HG02763 (cell line): Measurements from ENCODE around the gene BCDIN3D.
"Not testable (repeated sequence)": the region's sequence is repeated elsewhere in the genome, so short reads cannot be mapped to it uniquely, and the experiment has no call there.

ENCODE experiments used
- ATAC-seq: cut with Tn5 transposase; IDR thresholded peaks from one replicate; pipeline ENCODE4 v1.9.1; 2021; ENCODE audit warnings: mild to moderate bottlenecking, moderate library complexity; ENCODE audit not compliant: unreplicated experiment

The BCDIN3D gene

GRCh38 chr12:49877066-49877465 is 34.2 kb upstream of the BCDIN3D start:
- no peak for ATAC-seq

DNA sequence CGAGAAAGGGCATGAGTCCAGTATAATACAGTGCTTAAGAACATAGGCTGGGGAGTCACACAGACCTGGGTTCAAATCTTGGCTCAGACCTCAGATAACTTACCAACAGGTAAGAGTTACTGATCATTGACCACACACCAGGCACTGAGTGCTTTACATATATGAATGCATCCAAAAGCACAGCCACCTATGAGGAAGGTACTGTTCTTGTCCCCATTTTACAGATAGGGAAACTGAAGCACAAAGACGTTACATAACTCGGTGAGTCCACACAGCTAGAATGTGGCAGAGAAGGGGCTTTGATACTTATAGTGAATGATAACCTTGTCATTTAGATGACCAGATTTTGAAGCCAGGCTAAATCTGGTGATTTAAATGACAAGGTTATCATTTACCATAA is 33.2 kb upstream of the BCDIN3D start:
- ATAC-seq: no peak

- no peak for ATAC-seq
These were observed 32.3 kb upstream of the BCDIN3D start for GRCh38 chr12:49875115-49875720.

DNA sequence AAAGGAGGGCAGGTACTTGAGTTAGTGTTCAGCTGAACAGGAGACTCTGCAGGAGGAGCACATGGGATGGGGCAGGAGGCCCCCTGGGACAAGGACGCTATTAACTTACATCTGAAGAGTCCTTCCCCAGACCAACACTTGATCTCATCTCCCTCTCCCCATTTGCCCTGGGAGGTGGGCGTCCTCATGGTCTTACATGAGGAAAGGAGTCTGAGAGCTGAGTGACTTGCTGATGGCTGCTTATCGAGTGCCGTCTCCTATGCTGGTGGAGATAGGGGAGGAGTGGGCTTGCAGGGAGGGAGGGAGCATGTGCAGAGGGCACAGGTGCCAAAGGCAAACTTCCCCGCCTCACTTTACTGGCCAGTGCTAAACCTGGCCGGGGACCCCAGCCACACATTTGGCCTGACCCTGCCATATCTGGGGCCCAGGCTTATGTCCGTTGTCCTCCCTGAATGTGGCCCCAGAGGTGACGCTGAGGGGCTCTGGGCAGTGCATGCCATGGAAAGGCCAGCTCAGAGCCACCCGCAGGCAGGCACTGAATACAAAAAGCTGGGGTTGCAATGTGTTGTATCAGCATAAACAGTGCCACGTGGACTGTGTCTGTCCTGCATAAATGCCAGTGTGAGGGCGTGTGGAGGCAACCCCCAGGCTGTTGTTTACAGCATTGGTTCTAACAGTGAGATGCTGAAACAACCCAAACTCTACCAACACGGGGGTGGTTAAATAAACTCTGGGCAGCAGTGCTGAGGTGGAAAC is 31.4 kb upstream of the BCDIN3D start:
- ATAC-seq: no peak

- no peak for ATAC-seq
These were observed 30.5 kb upstream of the BCDIN3D start for GRCh38 chr12:49873361-49873934.

GRCh38 chr12:49872781-49873181 is 29.9 kb upstream of the BCDIN3D start:
- ATAC-seq: no peak

DNA sequence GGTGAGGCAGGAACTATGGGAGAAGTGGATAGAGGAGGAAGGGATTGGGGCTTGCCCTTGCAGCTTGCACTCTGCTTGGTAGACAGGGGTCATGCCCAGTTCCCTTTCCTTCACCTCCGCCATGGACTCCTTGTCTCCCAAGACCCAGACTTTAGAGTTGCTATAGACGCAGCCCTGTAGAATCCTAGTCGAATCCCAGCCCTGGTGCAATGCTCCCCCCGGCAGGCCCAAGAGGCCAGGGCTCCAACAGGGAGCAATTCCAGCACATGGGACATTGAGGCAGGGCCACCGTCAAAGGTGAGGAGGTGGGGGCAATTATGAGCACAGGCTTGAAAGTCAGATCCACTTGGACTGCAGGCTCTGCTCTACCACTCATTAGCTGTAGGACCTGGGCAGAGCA is 29.5 kb upstream of the BCDIN3D start:
- ATAC-seq: no peak

GRCh38 chr12:49871811-49872251 is 28.9 kb upstream of the BCDIN3D start:
- not testable (repeated sequence) for ATAC-seq

GRCh38 chr12:49871263-49871561 is 28.3 kb upstream of the BCDIN3D start:
- ATAC-seq: no peak

GRCh38 chr12:49870501-49871262 is 27.8 kb upstream of the BCDIN3D start:
- ATAC-seq: no peak

GRCh38 chr12:49869816-49870500 is 27.1 kb upstream of the BCDIN3D start:
- no peak for ATAC-seq

DNA sequence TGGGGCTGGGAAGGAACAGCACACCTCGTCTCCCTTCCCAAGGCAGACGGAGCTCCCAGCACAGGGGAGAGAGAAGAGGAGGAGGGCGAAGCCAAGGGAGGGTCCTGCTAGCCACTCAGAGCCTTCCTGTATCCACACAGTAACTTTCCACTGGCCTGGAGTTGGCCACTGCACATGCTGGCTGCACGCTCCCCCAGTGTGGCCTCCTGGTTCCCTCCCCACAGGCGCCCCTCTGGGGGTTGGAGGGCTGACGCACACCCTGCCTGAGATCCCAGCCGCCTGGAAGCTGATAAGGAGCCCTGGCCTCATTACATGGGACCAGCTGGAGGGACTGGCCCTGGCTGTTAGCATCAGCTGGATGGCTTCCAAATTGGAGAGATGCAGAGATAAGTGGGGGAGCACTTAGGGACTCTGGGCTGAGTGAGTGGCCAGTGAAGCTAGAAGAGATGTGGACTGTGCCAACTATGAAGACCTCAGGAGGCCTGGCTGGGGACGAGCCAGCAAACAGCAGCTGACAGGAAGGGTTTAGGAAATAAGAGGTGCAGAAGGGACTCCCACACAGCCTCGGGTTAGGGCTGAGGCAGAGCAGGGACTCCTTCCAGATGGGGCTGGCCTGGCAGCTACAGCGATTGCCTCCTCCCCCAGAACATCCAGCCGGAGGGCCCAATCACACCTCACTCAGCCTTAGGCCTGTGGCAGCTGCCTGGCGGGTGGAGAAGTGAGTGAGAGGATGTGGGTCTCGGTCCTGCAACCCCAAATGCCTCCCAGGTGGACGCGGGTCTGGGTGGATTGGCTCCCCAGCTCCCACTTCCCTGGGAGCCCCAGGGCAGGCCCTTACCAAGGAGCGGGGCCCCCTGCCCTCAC is 26.3 kb upstream of the BCDIN3D start:
- ATAC-seq: no peak

GRCh38 chr12:49868449-49868848 is 25.5 kb upstream of the BCDIN3D start:
- no peak for ATAC-seq

DNA sequence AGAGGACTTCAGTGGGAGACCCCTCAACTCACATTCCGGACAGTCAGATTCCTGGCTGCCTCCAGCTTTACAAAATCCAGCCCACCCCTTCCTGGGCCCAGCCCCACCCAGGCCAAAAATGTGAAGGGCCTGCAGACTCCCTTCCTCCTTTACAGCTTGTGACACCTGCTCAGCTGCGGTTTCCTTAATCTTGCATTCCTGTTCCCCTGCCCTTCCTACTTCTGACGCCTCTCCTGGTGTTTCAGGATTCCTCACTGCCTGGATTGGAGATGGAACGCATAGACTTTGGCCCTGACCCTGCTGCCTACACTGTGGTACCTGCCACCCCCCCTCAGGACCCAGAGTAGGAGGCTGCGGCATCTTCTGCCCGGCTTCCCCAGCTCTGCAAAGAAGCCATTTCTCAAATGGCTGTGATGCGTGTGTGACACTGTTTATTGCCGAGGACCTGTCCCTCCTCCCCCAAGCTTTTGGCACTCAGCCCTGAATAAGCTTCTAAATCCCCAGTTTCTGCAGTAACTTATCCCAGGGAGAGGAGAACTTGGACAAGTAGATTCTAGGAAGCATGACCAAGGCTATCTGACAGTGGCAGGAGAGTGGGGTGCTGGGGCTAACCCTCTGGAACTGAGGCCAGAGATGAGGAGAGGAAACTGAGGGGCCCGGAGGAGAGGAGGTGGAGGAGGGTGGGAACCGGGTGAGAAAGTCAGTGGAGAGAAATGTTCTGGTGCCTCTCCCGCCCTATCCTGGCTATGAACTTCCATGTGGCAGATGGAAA is 24.9 kb upstream of the BCDIN3D start:
- ATAC-seq: no peak

DNA sequence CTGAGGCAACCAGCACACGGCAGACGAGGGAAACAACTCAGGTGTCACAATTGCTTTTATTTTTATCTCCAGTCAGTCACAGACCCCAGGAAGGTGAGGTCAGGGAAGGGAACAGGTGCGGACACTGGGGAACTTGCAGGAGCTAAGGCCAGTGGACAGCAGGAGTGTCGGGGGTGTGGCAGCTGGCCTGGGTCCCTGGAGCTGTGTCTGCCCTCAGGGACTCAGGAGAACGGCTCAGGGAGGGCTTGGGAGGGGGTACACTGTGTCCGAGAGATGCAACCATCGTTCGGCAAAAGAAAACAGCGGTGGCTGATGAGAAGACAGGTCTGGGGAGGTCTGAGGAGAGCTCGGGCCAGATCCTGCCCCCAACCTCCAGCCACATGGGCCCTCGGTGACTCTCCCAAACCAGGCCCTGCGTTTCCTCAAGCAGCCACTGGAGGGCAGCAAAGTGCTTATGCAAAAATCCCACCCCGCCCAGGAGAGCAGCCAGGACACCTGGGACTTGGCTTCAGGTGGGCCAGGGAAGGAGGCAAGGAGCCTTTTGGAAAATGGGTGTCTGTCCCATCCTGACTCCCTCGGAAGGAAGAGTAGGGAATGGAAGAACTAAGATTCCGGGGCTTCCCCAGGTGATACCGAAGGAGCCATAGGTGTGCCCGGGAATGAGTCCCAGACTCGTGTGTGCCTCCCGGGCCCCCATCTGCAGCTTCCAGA is 24.1 kb upstream of the BCDIN3D start:
- ATAC-seq: no peak

DNA sequence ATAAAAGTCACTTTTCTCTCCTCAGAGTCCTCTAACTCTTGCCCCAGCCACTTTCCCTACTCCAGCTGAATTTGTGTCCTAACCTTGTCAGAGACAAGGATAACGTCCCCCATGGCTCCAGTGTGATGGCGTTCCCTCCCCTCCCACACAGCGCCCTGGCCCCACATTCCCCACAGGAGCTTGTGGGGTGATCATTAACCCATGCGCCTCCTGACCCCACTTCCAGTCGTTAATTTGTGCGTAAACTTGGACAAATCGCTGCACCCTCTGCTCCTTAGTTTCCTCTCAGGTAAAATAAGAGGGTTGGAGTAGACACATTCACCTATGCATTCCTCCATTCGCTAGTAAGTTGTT is 22.9 kb upstream of the BCDIN3D start:
- no peak for ATAC-seq

DNA sequence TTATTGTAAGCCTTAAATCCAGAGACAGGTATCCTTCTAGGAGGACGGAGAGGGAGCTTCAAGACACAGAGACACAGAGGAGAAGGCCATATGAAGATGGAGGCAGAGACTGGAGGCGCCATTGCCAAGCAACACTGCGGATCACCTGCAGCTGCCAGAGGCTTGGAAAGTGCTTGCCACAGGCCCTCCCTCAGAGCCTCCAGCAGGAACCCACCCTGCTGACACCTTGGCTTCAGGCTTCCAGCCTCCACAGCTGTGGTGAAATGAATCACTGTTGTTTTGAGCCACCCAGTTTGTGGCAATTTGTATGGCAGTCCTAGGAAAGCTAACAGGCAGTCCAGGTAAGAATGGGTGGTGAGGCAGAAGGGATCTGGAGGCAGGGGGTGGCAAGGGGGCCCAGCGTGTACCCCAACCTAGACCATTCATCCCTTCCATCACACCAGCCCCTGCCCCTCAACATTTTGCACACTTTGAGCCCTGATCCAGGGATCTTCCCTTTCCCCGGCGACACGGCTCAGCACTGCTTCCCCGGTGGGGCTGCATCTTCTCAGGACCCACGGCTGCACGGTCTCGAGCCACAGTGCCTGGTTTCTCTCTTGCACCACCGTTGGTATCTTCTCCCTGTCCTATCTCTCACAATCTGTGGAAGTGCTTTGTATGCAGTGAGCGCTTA is 22.3 kb upstream of the BCDIN3D start:
- ATAC-seq: no peak

DNA sequence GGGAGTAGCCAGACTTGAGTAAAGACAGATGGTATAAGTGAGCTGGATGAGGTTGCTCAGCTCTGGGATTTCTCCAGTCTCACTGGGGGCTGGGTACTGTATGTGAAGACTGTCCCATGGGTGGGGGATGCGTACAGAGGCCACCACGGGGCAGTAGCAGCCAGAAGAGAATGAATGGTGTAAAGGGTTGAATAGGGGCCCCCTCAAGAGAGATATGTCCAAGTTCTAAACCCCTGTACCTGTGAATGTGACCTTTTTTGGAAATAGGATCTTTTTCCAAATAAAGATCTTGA is 21.8 kb upstream of the BCDIN3D start:
- no peak for ATAC-seq
